Measurements from ENCODE around the gene SHANK2.

DNA sequence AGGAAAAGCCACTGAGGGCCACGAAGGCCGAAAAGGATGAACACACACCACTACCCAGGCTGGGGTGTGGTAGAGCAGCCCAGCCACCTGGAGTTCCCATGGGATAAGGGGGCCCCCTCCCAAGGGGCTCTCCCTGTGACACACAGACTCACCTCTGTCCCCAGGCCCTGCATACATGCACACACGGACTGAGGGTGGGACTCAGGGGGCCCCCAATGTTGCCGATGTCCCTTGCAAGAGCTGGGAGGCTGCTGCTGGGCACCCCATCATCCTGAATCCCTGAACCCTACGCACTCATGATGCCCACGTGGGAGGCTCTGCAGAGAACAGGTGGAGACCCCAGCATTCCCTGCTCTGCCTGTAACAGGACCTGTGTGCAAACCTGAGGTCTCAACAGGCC lies 14.5 kb downstream of the SHANK2 start:
- TF ChIP-seq, protein P1, sequence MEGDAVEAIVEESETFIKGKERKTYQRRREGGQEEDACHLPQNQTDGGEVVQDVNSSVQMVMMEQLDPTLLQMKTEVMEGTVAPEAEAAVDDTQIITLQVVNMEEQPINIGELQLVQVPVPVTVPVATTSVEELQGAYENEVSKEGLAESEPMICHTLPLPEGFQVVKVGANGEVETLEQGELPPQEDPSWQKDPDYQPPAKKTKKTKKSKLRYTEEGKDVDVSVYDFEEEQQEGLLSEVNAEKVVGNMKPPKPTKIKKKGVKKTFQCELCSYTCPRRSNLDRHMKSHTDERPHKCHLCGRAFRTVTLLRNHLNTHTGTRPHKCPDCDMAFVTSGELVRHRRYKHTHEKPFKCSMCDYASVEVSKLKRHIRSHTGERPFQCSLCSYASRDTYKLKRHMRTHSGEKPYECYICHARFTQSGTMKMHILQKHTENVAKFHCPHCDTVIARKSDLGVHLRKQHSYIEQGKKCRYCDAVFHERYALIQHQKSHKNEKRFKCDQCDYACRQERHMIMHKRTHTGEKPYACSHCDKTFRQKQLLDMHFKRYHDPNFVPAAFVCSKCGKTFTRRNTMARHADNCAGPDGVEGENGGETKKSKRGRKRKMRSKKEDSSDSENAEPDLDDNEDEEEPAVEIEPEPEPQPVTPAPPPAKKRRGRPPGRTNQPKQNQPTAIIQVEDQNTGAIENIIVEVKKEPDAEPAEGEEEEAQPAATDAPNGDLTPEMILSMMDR (IDR thresholded peaks at IDR 0.05): no peak
- no peak for TF ChIP-seq EZH2phosphoT487 (IDR thresholded peaks at IDR 0.05)
